H1 (cell line): ENCODE measurements around the gene CHST11.

Experiments
- EZH2 ChIP-seq: fragments of 200-600 bp; sonication (generic); IDR thresholded peaks from 2 replicates; pipeline ENCODE4 v1.7.1; 2012; ENCODE audit warnings: low read depth, mild to moderate bottlenecking, moderate library complexity, low read length, inconsistent platforms; ENCODE audit not compliant: severe bottlenecking
- KDM1A ChIP-seq: fragments of 200-600, 300-600 bp; sonication (generic); IDR thresholded peaks from 2 replicates; pipeline ENCODE4 v1.7.1; 2016; ENCODE audit warnings: mild to moderate bottlenecking, low read length, borderline replicate concordance
- USF2 ChIP-seq: IDR thresholded peaks from 2 replicates; pipeline ENCODE4 v1.6.1; 2011; ENCODE audit warnings: low read length, improper control_type of control experiment
- YY1 ChIP-seq: IDR thresholded peaks from 2 replicates; pipeline ENCODE4 v1.6.1; 2011; ENCODE audit warnings: low read depth, mild to moderate bottlenecking, low read length

DNA sequence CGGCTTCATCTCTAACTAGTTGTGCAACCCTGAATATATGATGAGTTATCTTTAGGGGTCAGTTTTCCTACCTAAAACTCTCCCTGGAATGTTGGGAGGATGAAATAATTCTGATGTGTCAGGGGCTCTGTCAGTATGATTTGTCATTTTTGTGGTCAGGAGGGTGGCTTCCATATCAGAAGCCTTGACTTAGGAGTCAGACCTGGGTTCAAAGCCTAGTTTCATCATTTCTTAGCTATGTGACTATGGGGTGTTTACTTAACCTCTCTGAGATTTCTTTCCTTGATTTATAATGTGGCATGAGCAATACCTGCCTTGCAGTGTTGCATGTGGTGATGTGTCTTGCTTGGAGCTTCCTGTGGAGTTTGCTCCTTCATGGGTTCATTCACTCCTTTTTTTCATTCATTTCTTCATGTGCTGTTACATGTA lies 146.8 kb downstream of the CHST11 start:
- no peak for TF ChIP-seq USF2
- TF ChIP-seq KDM1A = no peak
- TF ChIP-seq EZH2 = no peak
- no peak for TF ChIP-seq YY1
